Peyer's patch (tissue), 4 donors: ENCODE measurements around the gene UBE2J2. TPM values are rescaled to one million over a fixed set of nuclear protein-coding genes. Genes with fewer than 3 reads are reported as not detected.

ENCODE experiments used
- DNase-seq, 3 donors: peaks; one replicate each; pipeline ENCODE4 v3.0.0-alpha.2; 2017 to 2019
- H3K27ac ChIP-seq, 4 donors: fragments of 200-600 bp; sonication (generic); one replicate each; pipeline ENCODE4 v1.5.1; 2016 to 2019
- H3K27me3 ChIP-seq, 2 donors: fragments of 200-600 bp; sonication (generic); one replicate each; pipeline ENCODE4 v1.5.1; 2019
- H3K36me3 ChIP-seq, 3 donors: fragments of 200-600 bp; sonication (generic); one replicate each; pipeline ENCODE4 v1.5.1; 2016 to 2019
- H3K4me1 ChIP-seq, 4 donors: fragments of 200-600 bp; sonication (generic); one replicate each; pipeline ENCODE4 v1.5.1; 2016 to 2019
- H3K4me3 ChIP-seq, 4 donors: fragments of 200-600 bp; sonication (generic); 1 replicate in 3 of 4; 2 replicates in 1 of 4; pipeline ENCODE4 v1.5.1; 2016 to 2019; ENCODE audit warnings: mild to moderate bottlenecking in 1 of 4
- H3K9me3 ChIP-seq, 4 donors: fragments of 200-600 bp; sonication (generic); one replicate each; pipeline ENCODE4 v1.5.1; 2016 to 2019; ENCODE audit warnings: mild to moderate bottlenecking in 1 of 4
- POLR2A ChIP-seq, 2 donors: fragments of 450-650 bp; IDR thresholded peaks; one replicate each; pipeline ENCODE4 v1.5.1; 2017; ENCODE audit warnings: antibody characterized with exemption in 2 of 2, mild to moderate bottlenecking in 2 of 2, moderate library complexity in 2 of 2
- total RNA-seq, 4 donors: library from RNA; depleted of rRNA; stranded (reverse); fragments of >200 nt; gene quantifications; one replicate each; pipeline ENCODE4 v1.1.0, GENCODE V29; 2016
- TF ChIP-seq, protein P1 (sequence below), 6 experiments: fragments of 450-650 bp in 4 of 6; fragments of 200-600 bp in 2 of 6; sonication (generic) in 1 of 6; IDR thresholded peaks; one replicate each; pipeline ENCODE4 v1.5.1; 2017 to 2019; ENCODE audit warnings: antibody characterized with exemption in 6 of 6, mild to moderate bottlenecking in 3 of 6, moderate library complexity in 1 of 6

Gene UBE2J2
- total RNA-seq, 4 donors from 2014 or later, result 25.6 to 64.2 (median 55.3) TPM

DNA sequence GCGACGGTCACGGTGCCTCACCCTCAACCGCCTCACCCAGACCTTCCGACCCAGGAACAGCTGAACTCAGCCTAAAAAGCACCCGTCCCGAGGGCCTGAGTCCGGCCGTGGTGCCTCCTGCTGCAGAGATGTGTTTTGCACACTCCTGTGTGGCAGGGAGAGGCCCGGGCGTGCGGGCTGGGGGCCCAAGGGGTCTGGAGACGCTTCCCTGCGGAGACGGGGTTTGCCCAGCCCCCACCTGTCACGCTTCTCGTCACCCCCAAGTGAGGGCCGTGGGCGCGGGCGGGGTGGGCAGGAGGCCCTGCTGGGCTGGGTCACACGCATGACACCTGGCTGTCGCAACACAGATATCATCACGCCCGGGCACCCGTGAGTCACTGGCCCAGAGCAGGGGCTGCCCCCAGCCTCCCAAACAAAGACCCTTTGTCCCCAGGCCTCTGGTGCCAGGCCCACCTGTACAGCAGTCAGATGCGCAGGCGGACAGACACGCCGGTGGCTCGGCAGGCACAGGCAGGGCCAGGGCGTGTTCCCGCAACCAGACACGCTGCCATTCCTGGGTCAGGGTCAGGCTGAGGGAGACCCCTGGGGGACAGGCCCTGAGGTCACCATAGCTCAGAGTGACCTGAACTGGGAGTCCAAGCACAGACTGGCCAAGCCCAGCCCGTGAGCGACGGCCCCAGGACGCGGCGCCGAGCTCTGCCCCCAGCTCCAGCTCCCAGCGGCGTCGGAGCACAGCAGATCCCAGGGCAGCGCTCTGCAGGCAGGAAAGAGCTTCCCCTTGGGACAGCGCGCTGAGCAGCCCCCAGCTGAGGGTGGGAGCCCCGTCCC lies 35.6 kb downstream of the UBE2J2 start:
- peaks cover 0 to 14% of the 10 kb centered on the region in 2 donors for H3K27me3 ChIP-seq
- no peak for TF ChIP-seq POLR2A (IDR thresholded peaks at IDR 0.05)
- TF ChIP-seq, protein P1, sequence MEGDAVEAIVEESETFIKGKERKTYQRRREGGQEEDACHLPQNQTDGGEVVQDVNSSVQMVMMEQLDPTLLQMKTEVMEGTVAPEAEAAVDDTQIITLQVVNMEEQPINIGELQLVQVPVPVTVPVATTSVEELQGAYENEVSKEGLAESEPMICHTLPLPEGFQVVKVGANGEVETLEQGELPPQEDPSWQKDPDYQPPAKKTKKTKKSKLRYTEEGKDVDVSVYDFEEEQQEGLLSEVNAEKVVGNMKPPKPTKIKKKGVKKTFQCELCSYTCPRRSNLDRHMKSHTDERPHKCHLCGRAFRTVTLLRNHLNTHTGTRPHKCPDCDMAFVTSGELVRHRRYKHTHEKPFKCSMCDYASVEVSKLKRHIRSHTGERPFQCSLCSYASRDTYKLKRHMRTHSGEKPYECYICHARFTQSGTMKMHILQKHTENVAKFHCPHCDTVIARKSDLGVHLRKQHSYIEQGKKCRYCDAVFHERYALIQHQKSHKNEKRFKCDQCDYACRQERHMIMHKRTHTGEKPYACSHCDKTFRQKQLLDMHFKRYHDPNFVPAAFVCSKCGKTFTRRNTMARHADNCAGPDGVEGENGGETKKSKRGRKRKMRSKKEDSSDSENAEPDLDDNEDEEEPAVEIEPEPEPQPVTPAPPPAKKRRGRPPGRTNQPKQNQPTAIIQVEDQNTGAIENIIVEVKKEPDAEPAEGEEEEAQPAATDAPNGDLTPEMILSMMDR (IDR thresholded peaks at IDR 0.05), result no peak
- peaks cover 3 to 24% (median 5%) of the 10 kb centered on the region in 4 donors for H3K4me1 ChIP-seq
- no peaks in the 10 kb centered on the region for H3K36me3 ChIP-seq
- H3K27ac ChIP-seq, result no peak overlapping the region
- no peak overlapping the region for H3K4me3 ChIP-seq
- no peak for DNase-seq
- H3K9me3 ChIP-seq, result no peaks in the 10 kb centered on the region

DNA sequence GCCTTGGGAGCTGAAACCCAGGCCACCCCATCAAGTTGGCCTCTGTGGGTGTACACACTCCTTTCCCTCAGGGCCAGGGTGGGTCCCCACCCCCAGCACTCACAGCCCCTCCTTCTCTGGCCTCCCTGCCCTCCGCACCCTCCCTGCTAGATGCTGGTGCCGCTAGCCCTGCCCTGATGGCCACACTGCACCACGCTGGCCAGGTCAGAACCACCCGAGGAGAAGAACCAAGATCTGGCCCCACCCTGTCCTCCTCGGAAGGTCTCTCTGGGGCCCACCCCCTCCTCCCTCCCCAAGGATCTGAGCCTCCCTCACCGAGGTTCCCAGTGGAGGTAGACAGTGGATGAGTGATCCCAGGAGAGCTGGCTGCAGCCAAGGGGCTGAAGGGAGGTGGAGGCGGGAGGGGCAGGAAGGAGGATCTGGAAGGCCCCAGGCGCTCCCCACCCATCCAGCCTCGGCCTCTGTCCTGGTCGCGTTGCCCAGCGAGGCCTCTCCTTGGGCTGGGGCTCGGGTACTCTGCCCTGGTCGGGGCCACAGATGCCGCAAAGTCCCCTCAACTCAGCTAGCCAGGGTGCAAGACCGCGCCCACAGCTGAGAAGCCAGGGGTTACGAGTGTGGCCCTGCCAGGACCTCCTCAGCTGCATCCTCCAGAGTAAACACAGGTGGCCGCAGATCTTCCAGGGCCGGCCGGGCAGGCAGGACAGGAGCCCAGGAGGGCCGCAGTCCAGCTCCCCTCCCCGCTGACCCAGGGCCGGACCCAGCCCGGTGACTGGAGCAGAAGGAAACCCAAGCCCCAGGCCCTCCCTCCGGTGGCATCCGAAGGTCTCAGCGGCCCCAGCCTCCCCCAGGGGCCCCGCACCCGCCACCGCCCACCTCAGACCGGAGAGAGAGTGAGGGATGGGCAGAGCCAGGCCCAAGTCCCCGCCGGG lies 36.4 kb downstream of the UBE2J2 start:
- no peak overlapping the region for H3K4me3 ChIP-seq
- H3K9me3 ChIP-seq, result no peaks in the 10 kb centered on the region
- H3K36me3 ChIP-seq, result no peaks in the 10 kb centered on the region
- no peak for TF ChIP-seq POLR2A (IDR thresholded peaks at IDR 0.05)
- TF ChIP-seq, protein P1 (IDR thresholded peaks at IDR 0.05), result no peak
- no peak for DNase-seq
- H3K4me1 ChIP-seq, result peaks cover 3 to 31% (median 10%) of the 10 kb centered on the region in 4 donors
- no peak overlapping the region for H3K27ac ChIP-seq
- peaks cover 0 to 14% of the 10 kb centered on the region in 2 donors for H3K27me3 ChIP-seq

DNA sequence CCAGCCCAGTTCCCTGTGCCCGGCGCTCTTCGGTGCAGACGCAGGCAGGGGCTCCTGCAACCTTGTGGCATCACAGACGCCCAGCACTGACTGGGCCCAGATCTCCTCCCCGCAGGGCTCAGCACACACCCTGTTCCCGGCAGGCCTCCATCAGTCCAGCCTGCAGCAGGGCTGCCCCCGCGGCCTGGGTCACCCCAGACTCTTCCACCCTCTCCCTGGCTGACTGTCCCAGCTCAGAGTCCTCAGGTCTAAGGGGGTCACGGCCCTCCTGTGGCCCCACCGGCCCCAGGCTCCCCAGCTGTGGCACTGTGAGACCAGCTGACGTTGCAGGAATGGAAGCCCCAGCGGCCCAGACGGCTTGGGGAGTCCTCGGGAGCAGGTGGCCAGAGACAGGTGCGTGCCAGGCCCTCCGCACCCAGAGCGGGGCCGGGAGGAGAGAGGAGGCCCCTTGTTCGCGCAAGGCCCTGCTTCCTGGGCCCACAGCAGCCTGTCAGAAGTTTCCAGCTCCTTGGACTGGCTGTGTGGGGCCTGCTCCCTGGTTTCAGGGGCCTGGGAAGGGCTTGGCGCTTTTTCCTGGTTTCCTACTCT lies 37.4 kb downstream of the UBE2J2 start:
- H3K27ac ChIP-seq, result no peak overlapping the region
- TF ChIP-seq POLR2A (IDR thresholded peaks at IDR 0.05), result no peak
- TF ChIP-seq, protein P1 (IDR thresholded peaks at IDR 0.05), result no peak
- H3K36me3 ChIP-seq, result no peaks in the 10 kb centered on the region
- H3K4me3 ChIP-seq, result no peak overlapping the region
- H3K27me3 ChIP-seq, result peaks cover 0 to 14% of the 10 kb centered on the region in 2 donors
- peaks cover 3 to 31% (median 10%) of the 10 kb centered on the region in 4 donors for H3K4me1 ChIP-seq
- no peak for DNase-seq
- H3K9me3 ChIP-seq, result no peaks in the 10 kb centered on the region

DNA sequence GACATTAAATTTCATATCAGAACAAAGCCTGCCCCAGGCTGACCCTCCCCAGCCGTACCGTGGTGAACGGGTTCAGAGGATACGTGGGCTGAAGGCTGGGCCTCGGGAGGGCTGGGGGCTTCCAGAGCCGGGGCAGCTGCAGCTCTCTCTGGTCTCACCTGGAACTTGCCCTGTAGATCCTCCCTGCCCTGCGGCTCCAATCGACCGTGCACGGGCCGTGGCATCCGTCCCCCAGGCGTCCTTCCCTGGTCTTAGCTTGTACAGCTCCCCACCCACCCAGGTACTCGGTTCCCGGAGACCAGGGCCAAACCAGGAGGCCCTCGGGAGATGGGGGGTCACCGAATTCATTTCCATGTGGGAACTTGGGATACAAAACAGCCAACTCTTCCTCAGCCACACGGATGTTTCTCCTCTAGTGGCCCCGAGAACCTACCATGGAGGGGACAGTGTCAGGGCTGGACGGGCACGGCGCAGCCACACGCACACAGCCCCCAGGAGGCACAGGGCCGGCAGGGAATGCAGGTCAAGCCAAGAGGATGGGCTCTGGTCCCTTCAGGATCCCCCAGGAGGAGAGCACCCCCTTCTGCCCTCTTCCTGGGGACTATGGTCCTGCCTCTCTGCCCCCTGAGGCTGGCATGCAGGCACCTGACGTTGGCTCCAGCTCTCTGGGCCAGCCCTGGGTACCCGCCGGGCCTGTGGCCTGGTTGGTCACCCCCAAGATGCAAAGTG lies 38.5 kb downstream of the UBE2J2 start:
- TF ChIP-seq, protein P1 (IDR thresholded peaks at IDR 0.05), result no peak
- no peak for TF ChIP-seq POLR2A (IDR thresholded peaks at IDR 0.05)
- peaks cover 0 to 14% of the 10 kb centered on the region in 2 donors for H3K27me3 ChIP-seq
- no peaks in the 10 kb centered on the region for H3K9me3 ChIP-seq
- peaks cover 3 to 39% (median 13%) of the 10 kb centered on the region in 4 donors for H3K4me1 ChIP-seq
- no peak overlapping the region for H3K4me3 ChIP-seq
- H3K36me3 ChIP-seq, result no peaks in the 10 kb centered on the region
- no peak for DNase-seq
- no peak overlapping the region for H3K27ac ChIP-seq
